GM18868 (cell line): ENCODE measurements around the gene AP3B1.
"Not testable (repeated sequence)": the region's sequence is repeated elsewhere in the genome, so short reads cannot be mapped to it uniquely, and the experiment has no call there.

ENCODE experiments used
- ATAC-seq: cut with Tn5 transposase; IDR thresholded peaks from one replicate; pipeline ENCODE4 v1.9.1; 2021; ENCODE audit warnings: mild to moderate bottlenecking, moderate library complexity; ENCODE audit not compliant: unreplicated experiment

Gene AP3B1

DNA sequence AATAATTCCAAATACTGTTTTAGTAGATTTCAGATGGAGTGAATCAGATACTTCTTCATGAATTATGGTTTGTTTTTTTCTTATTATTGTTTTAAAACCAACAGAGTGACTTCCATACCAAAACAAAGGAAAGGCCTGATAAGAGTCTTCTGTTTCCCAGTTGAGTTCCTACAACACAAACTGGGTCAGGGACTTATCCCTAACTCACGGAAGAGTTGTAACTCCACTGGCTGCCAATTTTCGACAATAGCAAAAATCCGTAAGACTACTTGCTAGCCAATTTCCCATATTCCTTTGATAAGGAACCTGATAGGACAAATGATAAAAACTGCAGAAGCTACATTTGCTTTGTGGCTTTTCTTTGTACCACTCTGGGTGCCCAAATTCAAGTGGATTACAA lies 219.2 kb downstream of the AP3B1 start:
- no peak for ATAC-seq

DNA sequence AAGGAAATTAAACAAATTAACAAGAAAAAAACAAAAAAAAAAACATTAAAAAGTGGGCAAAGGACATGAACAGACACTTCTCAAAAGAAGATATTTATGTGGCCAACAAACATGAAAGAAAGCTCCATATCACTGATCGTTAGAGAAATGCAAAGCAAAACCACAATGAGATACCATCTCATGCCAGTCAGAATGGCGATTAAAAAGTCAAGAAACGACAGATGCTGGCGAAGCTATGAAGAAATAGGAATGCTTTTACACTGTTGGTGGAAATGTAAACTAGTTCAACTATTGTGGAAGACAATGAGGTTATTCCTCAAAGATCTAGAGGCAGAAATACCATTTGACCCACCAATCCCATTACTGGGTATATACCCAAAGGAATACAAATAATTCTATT lies 223.8 kb downstream of the AP3B1 start:
- not testable (repeated sequence) for ATAC-seq

DNA sequence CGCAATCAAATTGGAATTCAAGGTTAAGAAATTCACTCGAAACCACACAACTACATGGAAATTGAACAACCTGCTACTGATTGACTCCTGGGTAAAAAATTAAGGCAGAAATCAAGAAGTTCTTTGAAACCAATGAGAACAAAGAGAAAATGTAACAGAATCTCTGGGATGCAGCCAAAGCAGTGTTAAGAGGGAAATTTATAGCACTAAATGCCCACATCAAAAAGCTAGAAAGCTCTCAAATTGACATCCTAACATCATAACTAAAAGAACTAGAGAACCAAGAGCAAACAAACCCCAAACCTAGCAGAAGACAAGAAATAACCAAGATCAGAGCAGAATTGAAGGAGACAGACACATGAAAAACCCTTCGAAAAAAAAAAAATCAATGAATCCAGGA lies 226.9 kb downstream of the AP3B1 start:
- not testable (repeated sequence) for ATAC-seq

DNA sequence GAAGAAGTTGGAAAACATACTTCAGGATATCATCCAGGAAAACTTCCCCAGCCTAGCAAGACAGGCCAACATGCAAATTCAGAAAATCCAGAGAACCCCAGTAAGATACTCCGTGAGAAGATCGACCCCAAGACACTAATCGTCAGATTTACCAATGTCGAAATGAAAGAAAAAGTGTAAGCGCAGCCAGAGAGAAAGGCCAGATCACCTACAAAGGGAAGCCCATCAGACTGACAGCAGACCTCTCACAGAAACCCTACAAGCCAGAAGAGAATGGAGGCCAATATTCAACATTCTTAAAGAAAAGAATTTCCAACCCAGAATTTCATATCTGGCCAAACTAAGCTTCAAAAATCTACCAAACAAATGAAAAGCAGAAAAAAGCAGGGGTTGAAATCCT lies 227.8 kb downstream of the AP3B1 start:
- not testable (repeated sequence) for ATAC-seq

DNA sequence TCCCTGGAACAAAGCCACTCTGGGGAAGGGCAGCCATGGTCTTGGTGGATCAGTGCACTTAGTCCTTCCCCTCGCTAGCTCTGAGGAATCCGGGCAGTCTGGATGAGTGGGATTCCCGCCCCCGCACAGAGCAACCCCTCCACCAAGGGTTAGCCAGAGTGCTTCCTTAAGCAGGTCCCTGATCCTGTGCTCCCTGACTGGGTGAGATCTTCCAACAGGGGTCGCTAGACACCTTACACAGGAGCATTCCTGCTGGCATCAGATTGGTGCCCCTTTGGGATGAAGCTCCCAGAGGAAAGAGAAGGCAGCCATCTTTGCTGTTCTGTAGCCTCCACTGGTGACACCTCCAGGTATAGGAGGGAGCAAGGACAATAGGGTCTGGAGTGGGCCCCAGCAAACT lies 228.8 kb downstream of the AP3B1 start:
- no peak for ATAC-seq

DNA sequence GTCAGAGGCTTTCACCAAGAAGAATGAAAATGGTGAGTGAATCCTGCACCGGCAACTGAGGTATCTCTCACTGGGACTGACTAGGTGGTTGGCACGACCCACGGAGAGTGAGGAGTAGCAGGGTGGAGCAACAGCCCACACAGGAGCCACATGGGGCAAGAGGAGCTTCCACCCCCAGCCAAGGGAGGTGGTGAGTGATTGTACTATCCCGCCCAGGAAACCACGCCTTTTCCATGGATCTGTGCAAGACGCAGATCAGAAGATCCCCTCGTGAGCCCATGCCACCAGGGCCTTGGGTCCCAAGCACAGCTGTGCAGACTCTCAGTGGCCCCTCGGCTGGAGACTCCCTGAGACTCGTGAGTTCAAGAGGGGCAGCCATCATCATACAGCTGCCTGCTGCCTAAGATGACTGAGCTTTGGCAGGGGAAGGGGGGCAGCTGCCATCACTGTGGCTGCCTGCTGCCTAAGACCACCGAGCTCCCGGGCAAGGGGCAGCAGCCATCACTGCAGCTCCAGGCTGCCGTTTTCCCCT lies 229.5 kb downstream of the AP3B1 start:
- no peak for ATAC-seq

DNA sequence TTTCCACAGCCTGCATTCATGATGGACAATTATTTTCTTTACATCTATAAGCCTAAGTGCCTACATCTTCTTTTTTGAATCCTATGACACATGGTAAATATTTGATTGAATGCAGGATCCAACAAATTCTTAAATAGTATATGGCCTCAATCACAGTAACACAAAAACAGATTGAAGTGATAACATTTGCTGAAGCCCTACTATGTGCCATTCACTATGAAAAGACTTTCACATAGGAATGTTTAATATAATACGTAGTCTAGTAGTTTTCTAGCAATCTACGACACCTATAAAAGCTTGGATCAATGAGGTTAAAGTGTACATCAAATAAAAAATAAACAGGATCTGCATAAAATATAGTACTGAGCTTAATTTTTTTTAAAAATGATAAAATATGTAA lies 231.0 kb downstream of the AP3B1 start:
- no peak for ATAC-seq

DNA sequence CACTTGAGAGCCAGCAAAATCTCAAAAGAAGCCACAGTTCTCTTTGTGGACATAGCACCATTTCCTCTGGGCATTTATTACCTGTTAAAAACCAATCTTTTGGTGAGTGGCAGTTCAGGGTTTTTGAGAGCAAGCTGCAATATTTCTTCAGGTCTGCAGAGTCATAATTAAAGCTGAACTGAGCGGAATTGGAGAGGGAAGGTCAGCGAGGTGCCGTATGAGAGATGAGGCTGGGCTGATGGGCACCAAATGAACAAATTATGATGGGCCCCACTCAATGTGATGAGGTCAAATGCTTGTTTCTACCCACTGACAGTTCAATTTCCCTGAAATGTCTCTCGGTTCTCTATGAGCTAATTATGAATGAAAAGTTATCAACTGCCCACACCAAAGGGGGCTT lies 231.9 kb downstream of the AP3B1 start:
- no peak for ATAC-seq

DNA sequence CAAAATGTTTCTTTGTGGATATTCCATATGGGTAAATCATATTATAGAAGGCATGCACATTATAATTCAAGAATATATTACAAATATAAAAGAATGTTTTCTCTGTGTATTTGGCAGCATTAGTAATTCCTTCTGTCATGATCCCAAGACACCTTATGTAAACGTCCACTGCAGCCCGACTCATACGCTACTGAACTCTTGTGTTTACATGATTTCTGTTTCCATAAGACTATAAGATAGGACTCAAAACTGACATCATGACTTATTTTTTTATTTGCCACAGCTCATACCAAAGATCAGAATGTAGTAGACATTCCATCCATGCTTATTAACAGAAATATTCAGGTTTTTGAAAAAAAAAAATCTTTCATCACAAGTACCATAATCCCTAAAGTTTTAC lies 234.1 kb downstream of the AP3B1 start:
- no peak for ATAC-seq

DNA sequence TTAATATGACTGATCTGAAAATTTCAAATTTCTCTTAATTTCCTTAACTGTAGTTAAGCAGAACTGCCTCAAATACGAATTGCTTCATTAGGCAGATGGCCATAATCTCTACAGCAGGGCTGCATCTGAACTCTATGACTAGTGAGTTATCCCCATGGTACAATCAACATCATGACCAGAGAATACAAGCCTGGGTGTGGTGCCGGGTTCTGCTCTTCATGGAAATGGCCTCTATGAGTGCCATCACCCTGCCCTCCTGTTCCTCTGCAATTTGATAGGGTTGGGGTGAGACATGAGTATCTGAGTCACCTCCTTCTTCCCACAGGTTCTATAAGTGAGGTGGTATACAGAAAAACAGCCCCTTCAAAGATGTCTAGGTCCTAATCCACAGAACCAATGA lies 235.9 kb downstream of the AP3B1 start:
- ATAC-seq = no peak

DNA sequence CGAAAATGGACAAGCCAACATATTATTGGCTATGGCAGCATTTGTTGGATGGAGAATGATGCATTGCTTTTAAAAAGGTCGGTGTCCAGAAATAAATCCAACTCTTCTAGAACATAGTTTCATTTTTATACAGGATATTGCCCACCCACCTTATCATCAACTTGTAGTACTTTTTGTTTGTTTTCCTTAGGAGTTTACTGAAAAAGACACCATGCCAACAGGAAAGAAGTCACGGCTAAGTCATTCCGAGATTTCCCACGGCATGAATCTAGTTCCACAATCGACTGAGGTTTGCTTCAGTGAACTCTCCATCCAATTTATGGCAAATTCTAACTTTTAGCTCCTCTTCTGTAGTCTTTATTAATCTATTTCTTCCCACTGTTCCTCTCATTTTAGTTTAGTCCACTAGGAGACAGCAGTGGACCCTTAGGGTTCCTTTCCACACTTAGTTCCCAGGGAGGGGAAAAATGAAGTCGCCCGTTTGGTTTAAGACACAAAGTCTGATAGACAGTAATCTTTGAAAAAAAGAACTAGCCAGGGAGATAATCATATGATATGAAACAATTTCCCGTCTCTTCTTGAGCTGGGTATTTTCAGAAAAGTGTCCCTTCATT lies 237.5 kb downstream of the AP3B1 start:
- no peak for ATAC-seq

DNA sequence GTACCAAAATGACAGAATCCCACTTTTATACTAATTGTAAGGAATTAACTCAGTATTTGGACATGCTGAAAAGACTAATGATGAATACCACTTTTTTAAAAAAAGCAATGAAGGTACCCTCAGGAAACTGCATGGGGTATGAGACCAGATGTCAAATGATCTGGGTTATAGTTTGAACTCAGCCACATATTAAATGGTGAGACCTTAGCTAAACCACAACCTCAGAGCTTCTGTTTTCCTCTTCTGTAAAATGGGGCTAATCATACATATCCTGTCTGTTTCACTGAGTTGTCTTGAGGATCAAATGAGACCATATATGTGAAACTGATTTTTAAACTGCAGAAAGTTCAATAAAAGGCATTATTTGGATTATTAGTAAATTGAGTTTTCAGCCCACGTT lies 238.4 kb downstream of the AP3B1 start:
- no peak for ATAC-seq

DNA sequence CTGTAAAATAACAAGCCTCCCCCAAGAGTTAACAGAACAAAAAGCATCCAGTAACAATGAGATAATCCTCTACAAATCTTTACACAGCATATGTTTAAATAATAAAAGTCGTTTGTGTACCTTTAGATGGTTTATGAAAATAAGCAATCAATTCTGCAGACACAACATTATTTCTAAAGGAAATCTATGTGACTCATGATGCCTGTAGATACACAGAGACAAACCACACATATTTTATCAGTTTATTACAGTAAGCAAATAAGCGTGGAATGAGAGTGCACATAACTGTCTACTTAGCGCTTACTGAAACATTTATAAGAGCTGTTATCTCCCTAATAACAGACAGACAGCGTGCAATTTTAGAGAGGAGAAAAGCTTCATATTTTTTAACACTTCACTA lies 243.6 kb downstream of the AP3B1 start:
- ATAC-seq = no peak

DNA sequence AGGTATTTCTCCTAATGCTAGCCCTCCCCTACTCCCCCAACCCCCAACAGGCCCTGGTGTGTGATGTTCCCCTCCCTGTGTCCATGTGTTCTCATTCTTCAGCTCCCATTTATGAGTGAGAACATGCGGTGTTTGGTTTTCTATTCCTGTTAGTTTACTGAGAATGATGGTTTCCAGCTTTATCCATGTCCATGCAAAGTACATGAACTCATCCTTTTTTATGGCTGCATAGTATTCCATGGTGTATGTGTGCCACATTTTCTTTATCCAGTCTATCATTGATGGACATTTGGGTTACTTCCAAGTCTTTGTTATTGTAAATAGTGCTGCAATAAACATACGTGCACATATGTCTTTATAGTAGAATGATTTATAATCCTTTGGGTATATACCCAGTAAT lies 247.7 kb downstream of the AP3B1 start:
- not testable (repeated sequence) for ATAC-seq

DNA sequence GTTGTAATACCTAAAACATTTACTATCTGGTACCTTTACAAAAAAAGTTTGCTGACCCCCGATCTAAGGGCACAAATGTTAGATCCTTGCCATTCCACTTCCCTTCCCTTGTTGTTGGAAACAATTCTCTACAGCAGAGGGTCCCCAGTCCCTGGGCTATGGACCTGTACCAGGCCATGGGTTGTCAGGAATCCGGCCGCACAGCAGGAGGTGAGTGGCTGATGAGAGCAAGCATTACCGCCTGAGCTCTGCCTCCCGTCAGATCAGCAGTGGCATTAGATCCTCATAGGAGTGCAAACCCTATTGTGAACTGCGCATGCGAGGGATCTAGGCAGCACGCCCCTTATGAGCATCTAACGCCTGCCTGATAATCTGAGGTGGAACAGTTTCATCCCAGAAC lies 248.5 kb downstream of the AP3B1 start:
- ATAC-seq = no peak

DNA sequence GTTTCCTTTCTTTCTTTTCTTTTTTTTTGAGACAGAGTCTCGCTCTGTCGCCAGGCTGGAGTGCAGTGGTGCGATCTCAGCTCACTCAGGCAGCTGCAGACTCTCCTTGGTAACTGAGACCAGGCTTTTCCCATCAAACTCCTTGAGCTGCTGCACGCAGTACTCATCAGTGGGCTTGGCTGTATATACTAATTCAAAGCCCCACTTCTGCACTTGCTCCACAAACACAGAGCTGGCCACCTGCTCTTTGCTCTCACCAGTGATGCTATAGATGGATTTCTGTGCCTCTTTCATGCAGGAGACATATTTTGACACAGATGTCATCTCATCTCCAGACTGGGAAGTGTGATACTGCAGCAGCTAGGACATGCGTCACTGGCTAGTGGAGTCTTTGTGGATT lies 252.7 kb downstream of the AP3B1 start:
- no peak for ATAC-seq

DNA sequence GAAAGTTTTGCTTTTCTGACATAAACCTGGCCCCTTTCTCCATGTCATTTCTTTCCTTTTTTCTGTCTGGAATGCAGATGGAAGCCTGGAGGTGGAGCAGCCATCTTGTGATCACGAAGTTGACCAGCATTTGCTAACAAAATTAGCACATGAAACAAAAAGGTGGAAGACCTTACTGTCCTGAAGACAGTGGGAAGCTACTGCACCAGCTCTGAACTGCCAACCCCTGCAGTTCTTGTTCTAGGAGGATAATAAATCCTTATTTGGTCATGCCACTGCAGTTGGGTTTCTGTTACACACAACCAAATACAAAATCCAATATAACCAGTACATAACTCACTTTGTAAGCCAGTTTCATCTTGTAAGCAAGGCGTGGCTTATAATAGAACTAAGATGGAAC lies 269.0 kb downstream of the AP3B1 start:
- no peak for ATAC-seq

DNA sequence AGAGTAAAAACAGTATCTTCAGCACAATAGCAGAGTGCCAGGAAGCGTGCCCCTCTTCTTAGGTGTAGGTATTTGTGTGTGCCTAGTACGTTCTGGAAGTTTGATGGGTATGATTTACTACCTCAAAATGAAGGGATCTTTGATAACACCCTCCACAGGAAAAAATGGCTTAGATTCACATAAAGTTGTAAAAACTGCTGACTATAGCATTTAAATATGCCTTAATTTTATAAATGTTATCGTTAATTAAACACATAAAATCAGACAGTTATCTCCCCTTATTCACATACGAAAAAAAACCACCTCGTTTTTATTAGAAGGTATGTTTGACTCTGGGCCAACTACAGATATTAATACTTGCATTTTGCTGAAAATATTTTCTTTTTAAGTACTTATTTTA lies 274.8 kb downstream of the AP3B1 start:
- ATAC-seq = no peak

DNA sequence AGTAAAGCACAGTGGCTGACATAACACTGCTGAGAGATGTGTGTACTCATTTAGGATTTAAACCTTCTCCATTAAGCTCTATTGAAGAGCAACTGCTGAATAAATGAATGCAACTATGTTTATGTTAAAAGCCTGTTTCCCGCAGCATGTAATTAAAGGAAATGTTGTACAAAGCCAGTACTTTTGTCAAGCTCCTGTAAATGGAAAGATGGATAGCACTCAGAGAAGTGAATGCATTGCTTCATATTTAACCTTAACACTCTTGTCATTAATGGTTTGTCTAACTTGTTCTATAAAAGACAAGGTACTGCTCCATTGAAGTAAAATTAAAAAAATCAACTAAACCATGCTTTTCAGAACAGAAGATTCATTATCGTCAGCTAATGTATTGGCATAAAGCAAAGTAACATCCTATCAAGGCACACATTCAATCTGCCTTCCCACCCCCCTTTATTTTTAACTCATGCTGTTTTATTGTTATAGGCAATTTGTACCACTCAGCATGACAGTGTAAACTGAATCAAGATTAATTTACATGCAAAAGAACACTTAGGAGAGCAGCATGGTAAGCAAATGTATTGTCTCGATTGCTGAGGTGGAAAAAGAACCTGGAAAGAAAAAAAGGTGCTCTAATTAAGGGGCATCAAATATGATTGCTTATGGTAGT lies 277.5 kb downstream of the AP3B1 start:
- ATAC-seq = no peak

DNA sequence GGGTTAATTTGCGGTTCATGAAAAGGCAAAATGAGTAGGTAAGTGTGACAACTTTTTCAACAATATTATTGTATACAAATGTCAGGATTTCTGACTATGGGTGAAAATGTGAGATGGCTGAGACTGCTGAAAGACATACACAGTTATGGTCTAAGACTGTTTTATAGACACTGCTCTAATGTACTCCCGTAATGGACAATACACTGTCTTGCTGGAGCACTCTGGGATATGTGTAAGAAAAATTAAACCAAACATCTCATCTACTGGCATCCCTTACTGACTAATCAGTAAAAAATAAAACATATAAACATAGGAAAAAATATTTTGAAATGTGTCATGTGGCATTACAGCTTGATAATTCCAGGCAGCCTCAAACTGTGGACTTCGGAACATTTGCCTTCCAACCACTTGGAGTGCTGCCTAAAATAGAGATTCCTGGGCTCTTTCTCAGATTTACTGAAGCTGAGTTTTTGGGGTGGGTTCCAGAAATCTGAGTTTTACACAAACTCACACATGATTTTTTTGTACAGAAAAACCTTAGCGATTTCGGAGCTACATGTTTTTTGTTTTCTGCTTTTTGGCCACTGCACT lies 284.5 kb downstream of the AP3B1 start:
- ATAC-seq = no peak

DNA sequence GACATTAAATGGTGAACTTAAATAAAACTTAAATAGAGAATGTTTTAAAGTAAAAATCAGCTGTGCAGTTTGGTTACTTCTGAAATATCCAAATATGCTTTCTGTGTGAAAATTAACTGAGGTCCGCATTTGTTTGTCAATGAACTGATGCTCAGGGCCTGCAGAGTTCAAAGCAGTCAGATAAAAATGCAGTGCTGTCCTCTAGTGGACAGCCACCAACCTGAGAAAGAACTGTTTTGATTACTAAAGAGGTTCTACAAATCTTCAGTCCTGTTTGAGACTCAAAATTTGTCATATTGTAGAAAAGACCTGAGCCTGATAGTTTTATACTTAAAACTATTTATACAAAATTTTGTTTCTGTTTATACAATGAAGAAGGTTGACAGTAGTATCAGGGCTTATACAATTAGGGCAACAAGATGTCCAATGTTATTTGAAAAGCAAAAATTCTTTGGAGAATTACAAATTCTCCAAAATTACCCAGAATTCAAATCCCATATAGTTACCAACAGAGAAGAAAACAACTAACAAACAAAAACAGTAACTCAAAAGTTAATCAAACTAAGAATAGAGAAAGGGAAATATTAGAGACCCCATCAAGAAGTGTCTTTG lies 286.0 kb downstream of the AP3B1 start:
- ATAC-seq = no peak

DNA sequence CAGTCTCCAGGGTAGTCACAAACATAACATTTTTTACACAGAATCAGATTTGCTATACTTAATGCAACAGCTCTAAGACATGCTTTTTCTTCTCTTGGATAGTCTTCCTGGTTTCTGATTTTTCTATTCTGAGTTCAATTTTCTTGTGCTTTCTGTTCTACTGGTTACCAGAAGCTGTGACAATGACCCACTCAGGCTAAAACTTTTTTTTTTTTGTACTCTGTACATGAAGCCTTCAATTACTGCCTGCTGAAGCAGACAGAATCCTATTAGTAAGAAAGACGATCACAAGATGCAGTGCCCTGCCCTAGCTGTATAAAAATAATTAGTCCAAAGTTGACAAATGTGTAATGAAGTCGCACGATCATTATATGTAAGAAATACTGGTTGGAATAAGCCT lies 287.3 kb downstream of the AP3B1 start:
- ATAC-seq = no peak
